Measurements from ENCODE around the gene C5orf58. TPM values are rescaled to one million over a fixed set of nuclear protein-coding genes. Genes with fewer than 3 reads are reported as not detected.

C5orf58 gene, protein sequence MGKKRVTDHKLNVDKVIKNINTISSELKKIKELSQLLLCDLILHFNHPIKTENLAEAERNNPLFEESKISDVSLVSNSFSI
- polyA plus RNA-seq = not detected in 3 replicates
- polyA plus RNA-seq (2011; ENCODE audit: low read depth) = not detected
- polyA plus RNA-seq (2011; cell fraction: cytosol; rRNA removed) = not detected in 2 replicates
- not detected in 2 replicates for polyA plus RNA-seq (2011; cell fraction: nucleus; rRNA removed)
- not detected in 2 replicates for polyA plus RNA-seq (2012; ENCODE audit: low replicate concordance)
- not detected in 3 replicates for polyA minus RNA-seq
- polyA minus RNA-seq (2011; cell fraction: cytosol; rRNA and poly(A)+ RNA removed) = not detected
- polyA minus RNA-seq (2011; cell fraction: nucleus; rRNA and poly(A)+ RNA removed) = not detected in 2 replicates

DNA sequence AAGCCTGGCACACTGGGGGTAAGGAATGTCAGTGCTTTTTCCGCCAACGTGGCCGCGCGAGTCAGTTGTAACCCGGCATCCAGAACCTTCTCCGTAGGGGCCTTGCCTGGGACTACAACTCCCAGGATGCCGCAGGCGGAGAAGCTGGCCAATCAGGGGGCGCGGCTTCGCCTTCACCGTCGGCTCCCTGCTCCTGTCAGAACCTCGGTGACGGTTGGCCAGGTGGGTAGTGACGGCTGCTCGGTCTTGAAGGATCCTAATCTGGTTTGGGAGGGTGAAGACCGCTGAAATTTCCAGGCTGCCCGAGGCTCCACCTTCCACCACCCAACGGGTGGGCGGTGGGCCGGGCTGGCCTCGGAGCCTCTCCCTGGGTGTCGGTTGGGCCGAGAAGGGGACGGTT, at the start of gene C5orf58:
Gene C5orf58, plus strand, starts transcription at position 200 of the 400 bp plus-strand sequence. CDS start 1,992 bp downstream, outside the sequence.
- TF ChIP-seq, protein P1, sequence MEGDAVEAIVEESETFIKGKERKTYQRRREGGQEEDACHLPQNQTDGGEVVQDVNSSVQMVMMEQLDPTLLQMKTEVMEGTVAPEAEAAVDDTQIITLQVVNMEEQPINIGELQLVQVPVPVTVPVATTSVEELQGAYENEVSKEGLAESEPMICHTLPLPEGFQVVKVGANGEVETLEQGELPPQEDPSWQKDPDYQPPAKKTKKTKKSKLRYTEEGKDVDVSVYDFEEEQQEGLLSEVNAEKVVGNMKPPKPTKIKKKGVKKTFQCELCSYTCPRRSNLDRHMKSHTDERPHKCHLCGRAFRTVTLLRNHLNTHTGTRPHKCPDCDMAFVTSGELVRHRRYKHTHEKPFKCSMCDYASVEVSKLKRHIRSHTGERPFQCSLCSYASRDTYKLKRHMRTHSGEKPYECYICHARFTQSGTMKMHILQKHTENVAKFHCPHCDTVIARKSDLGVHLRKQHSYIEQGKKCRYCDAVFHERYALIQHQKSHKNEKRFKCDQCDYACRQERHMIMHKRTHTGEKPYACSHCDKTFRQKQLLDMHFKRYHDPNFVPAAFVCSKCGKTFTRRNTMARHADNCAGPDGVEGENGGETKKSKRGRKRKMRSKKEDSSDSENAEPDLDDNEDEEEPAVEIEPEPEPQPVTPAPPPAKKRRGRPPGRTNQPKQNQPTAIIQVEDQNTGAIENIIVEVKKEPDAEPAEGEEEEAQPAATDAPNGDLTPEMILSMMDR (optimal IDR thresholded peaks at IDR 0.05 in 1 of 3, IDR thresholded peaks at IDR 0.05 in 1 of 3, conservative IDR thresholded peaks at IDR 0.05 in 1 of 3; ENCODE audit: extremely low read depth in 1 of 3, insufficient read depth in 2 of 3, low read length in 3 of 3) = no peak
- TF ChIP-seq EZH2 (IDR thresholded peaks at IDR 0.05; ENCODE audit: low read length) = no peak
- no peak for FAIRE-seq

DNA sequence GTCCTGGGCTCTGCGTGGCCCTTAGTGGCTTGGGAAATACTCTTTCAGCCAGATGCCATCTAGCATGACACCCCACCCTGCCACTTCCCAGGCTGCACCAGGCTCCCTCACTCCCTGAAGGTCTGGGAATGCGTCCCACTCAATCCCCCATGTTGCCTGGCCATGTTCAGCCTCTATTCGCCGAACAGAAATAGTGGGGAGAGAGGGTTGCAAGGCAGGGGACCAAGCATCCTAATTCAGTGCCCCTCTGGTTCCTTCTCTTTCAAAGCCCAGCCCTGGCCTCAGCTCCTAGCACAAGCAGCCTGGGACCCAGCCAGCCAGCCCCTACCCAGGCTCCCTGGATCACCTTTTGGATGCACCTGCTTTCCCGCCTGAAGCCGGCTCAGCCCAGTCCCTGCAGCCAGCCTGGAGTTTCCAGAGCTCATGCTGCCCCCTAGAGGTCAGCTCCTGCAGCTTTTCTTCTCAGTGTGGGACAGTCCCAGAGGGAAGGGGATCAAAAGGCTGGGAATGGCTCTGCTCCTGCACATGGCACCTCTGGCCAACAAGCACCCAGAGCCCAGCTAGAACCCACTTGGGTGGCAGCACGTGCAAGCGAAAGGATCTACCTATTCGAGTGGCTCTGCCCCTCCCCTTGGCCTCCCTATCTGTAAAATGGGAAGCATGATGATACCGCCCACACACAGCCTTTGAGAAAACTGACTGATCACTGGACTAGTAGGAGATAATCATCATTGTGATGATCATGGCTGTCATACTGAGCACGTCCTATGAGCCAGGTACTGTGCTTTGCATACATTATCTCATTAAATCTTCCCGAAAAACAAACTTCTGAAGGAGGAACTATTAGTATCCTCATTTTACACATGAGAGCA, 48.7 kb upstream of the C5orf58 start:
- no peak overlapping the region for H3K4me3 ChIP-seq (ENCODE audit: control insufficient read depth in 2 of 3, extremely low read depth in 1 of 3, insufficient read depth in 2 of 3, low read depth in 1 of 3, low read length in 3 of 3)
- H3K36me3 ChIP-seq (ENCODE audit: control insufficient read depth in 2 of 2, extremely low read depth in 1 of 2, insufficient read depth in 2 of 2, low read length in 2 of 2) = no peaks in the 10 kb centered on the region
- dilution Hi-C loops (cut with MboI; ENCODE audit: extremely low pct_ligation_motif_present, low sequenced_read_pairs) = no loop called here
- FAIRE-seq = peak; percentile 29
- no peak overlapping the region for H2AFZ ChIP-seq (ENCODE audit: control insufficient read depth, low read length)
- no peaks in the 10 kb centered on the region for H4K20me1 ChIP-seq (ENCODE audit: control insufficient read depth, extremely low read depth, insufficient read depth, low read length)
- DNase-seq (ENCODE audit: low read depth, low spot score) = peak; percentile 9
- H3K27ac ChIP-seq (ENCODE audit: control insufficient read depth, insufficient read depth, low read length) = no peak overlapping the region
- H3K9me1 ChIP-seq (ENCODE audit: control insufficient read depth, extremely low read depth, insufficient read depth, low read length) = no peaks in the 10 kb centered on the region
- no peak overlapping the region for H3K4me2 ChIP-seq (ENCODE audit: control insufficient read depth, extremely low read depth, insufficient read depth, low read depth, low read length)
- H3K9me3 ChIP-seq (ENCODE audit: control insufficient read depth, low read depth, low read length) = no peaks in the 10 kb centered on the region
- TF ChIP-seq, protein P1 (optimal IDR thresholded peaks at IDR 0.05 in 1 of 3, IDR thresholded peaks at IDR 0.05 in 1 of 3, conservative IDR thresholded peaks at IDR 0.05 in 1 of 3; ENCODE audit: extremely low read depth in 1 of 3, insufficient read depth in 2 of 3, low read length in 3 of 3) = peak; percentile 77 to 84 (median 77)
- TF ChIP-seq EZH2 (IDR thresholded peaks at IDR 0.05; ENCODE audit: low read length) = no peak
- no peaks in the 10 kb centered on the region for H3K27me3 ChIP-seq (ENCODE audit: control insufficient read depth, extremely low read depth, insufficient read depth, low read length)
- no peaks in the 10 kb centered on the region for H3K4me1 ChIP-seq (ENCODE audit: control insufficient read depth, extremely low read depth, insufficient read depth, low read length)
- H3K9ac ChIP-seq (ENCODE audit: control insufficient read depth, extremely low read depth, insufficient read depth, low read length) = no peak overlapping the region
- no peaks in the 10 kb centered on the region for H3K79me2 ChIP-seq (ENCODE audit: control insufficient read depth, insufficient read depth, low read length)

More for the DNA sequence above, at the start of gene C5orf58:
- dilution Hi-C loops (cut with MboI; ENCODE audit: extremely low pct_ligation_motif_present, low sequenced_read_pairs) = no loop called here
- Histone ChIP-seq H3K27ac (ENCODE audit: control insufficient read depth, insufficient read depth, low read length) (no peak within 1 kb of the TSS), H4K20me1 (ENCODE audit: control insufficient read depth, extremely low read depth, insufficient read depth, low read length) (no peaks in the 10 kb centered on the region), H2AFZ (ENCODE audit: control insufficient read depth, low read length) (no peak within 1 kb of the TSS), H3K9me1 (ENCODE audit: control insufficient read depth, extremely low read depth, insufficient read depth, low read length) (no peaks in the 10 kb centered on the region), H3K4me3 (ENCODE audit: control insufficient read depth in 2 of 3, extremely low read depth in 1 of 3, insufficient read depth in 2 of 3, low read depth in 1 of 3, low read length in 3 of 3) (no peak within 1 kb of the TSS), H3K4me1 (ENCODE audit: control insufficient read depth, extremely low read depth, insufficient read depth, low read length) (no peaks in the 10 kb centered on the region), H3K9me3 (ENCODE audit: control insufficient read depth, low read depth, low read length) (no peaks in the 10 kb centered on the region), H3K27me3 (ENCODE audit: control insufficient read depth, extremely low read depth, insufficient read depth, low read length) (no peaks in the 10 kb centered on the region), H3K36me3 (ENCODE audit: control insufficient read depth in 2 of 2, extremely low read depth in 1 of 2, insufficient read depth in 2 of 2, low read length in 2 of 2) (no peaks in the 10 kb centered on the region), H3K4me2 (ENCODE audit: control insufficient read depth, extremely low read depth, insufficient read depth, low read depth, low read length) (no peak within 1 kb of the TSS), H3K9ac (ENCODE audit: control insufficient read depth, extremely low read depth, insufficient read depth, low read length) (no peak within 1 kb of the TSS), H3K79me2 (ENCODE audit: control insufficient read depth, insufficient read depth, low read length) (no peaks in the 10 kb centered on the region)
- no peak for DNase-seq (ENCODE audit: low read depth, low spot score)

Data from keratinocyte (primary cell).